HCT116 (cell line): Measurements from ENCODE around the gene ISM1. TPM values are rescaled to one million over a fixed set of nuclear protein-coding genes. Genes with fewer than 3 reads are reported as not detected.

Source experiments
- ATAC-seq: fragments of 200-7000 bp; cut with Tn5 transposase; 2 replicates; pipeline ENCODE4 v1.9.1; 2020; ENCODE audit warnings: mild to moderate bottlenecking, moderate library complexity
- BruUV-seq: library from RNA; stranded (reverse); fragments of 400-500 nt; replicated peaks from 2 replicates; lab custom pipeline; 2021; lab: Mats Ljungman, UMichigan
- CTCF ChIA-PET: fragments of 300-600 bp; sonication (Branson Sonifier 250); formaldehyde crosslinking; loops from one replicate; lab custom pipeline; 2021; ENCODE audit warnings: antibody characterized with exemption; lab: Charles Lee
- POLR2A ChIA-PET: fragments of 300-600, 350-600 bp; sonication (Branson Sonifier 250); formaldehyde crosslinking; loops from one replicate; lab custom pipeline; 2021; ENCODE audit warnings: antibody characterized with exemption; lab: Charles Lee
- RAD21 ChIA-PET, 2 experiments: fragments of 300-600 bp; sonication (Branson Sonifier 250); formaldehyde crosslinking; loops; one replicate each; lab custom pipeline; 2023; ENCODE audit warnings: low total read pairs in 2 of 2; ENCODE audit not compliant: uncharacterized antibody in 2 of 2, unreplicated experiment in 2 of 2, low non-redundant PET in 1 of 2; lab: Charles Lee
- DNase-seq: peaks from one replicate; pipeline ENCODE4 v3.0.0-alpha.2; 2010; ENCODE audit warnings: low read depth, low spot score
- H2AFZ ChIP-seq: fragments of 200-600 bp; shearing (Covaris generic), sonication (generic); 2 replicates; pipeline ENCODE4 v1.6.1; 2017; ENCODE audit warnings: low read depth, mixed run types, mixed read lengths, antibody characterized with exemption, low read length; ENCODE audit not compliant: poor library complexity, severe bottlenecking
- H3K27ac ChIP-seq: 2 replicates; pipeline ENCODE4 v1.5.1; 2012; ENCODE audit warnings: low read depth, low read length
- H3K27me3 ChIP-seq: fragments of 200-600 bp; sonication (generic); 2 replicates; pipeline ENCODE4 v1.6.1; 2016; ENCODE audit warnings: mixed run types, low read length, mixed read lengths; ENCODE audit not compliant: insufficient read depth
- H3K36me3 ChIP-seq, 2 experiments: fragments of 200-500 bp in 1 of 2; fragments of 200-600 bp in 1 of 2; sonication (Bioruptor generic) in 1 of 2; sonication (generic) in 1 of 2; 2 replicates each; pipeline versions ENCODE4 v1.5.1 to v1.6.1; 2014 to 2016; ENCODE audit warnings: low read length in 2 of 2, inconsistent platforms in 1 of 2, mixed read lengths in 1 of 2, mixed run types in 1 of 2; ENCODE audit not compliant: insufficient read depth in 2 of 2, control insufficient read depth in 1 of 2
- H3K4me1 ChIP-seq, 2 experiments: fragments of 200-600 bp in 1 of 2; sonication (generic) in 1 of 2; 2 replicates each; pipeline versions ENCODE4 v1.5.1 to v1.6.1; 2012 to 2017; ENCODE audit warnings: low read length in 2 of 2, inconsistent platforms in 1 of 2, mild to moderate bottlenecking in 1 of 2, mixed read lengths in 1 of 2, mixed run types in 1 of 2, moderate library complexity in 1 of 2; ENCODE audit not compliant: insufficient read depth in 2 of 2, control insufficient read depth in 1 of 2
- H3K4me2 ChIP-seq: fragments of 200-600 bp; sonication (generic); 2 replicates; pipeline ENCODE4 v1.6.1; 2017; ENCODE audit warnings: mixed run types, low read length, mixed read lengths
- H3K4me3 ChIP-seq, 2 experiments: fragments of 200-600 bp in 1 of 2; sonication (generic) in 1 of 2; replicated peaks in 1 of 2; 2 replicates each; pipeline ENCODE4 v1.5.1; 2011 to 2016; ENCODE audit warnings: low read length in 2 of 2, control low read depth in 1 of 2, low read depth in 1 of 2, mild to moderate bottlenecking in 1 of 2, mixed read lengths in 1 of 2, mixed run types in 1 of 2
- H3K79me2 ChIP-seq: fragments of 200-600 bp; sonication (generic); 2 replicates; pipeline ENCODE4 v1.6.1; 2017; ENCODE audit warnings: mild to moderate bottlenecking, mixed run types, low read length, moderate library complexity, mixed read lengths; ENCODE audit not compliant: insufficient read depth
- H3K9ac ChIP-seq: fragments of 200-600 bp; sonication (generic); 2 replicates; pipeline ENCODE4 v1.6.1; 2016; ENCODE audit warnings: low read length, mixed read lengths
- H3K9me2 ChIP-seq: fragments of 200-600 bp; sonication (generic), shearing (Covaris generic); 2 replicates; pipeline ENCODE4 v1.6.1; 2017; ENCODE audit warnings: mixed run types, mild to moderate bottlenecking, moderate library complexity; ENCODE audit not compliant: insufficient read depth
- H3K9me3 ChIP-seq, 2 experiments: fragments of 200-500 bp in 1 of 2; fragments of 200-600 bp in 1 of 2; sonication (Bioruptor generic) in 1 of 2; sonication (generic) in 1 of 2; 2 replicates each; pipeline ENCODE4 v1.6.1; 2014 to 2017; ENCODE audit warnings: low read length in 2 of 2, mixed read lengths in 2 of 2, inconsistent platforms in 1 of 2, low read depth in 1 of 2, mild to moderate bottlenecking in 1 of 2, mixed run types in 1 of 2, moderate library complexity in 1 of 2; ENCODE audit not compliant: control insufficient read depth in 1 of 2, insufficient read depth in 1 of 2
- H4K20me1 ChIP-seq: fragments of 200-600 bp; sonication (generic), shearing (Covaris generic); 2 replicates; pipeline ENCODE4 v1.6.1; 2017; ENCODE audit warnings: mixed run types, mild to moderate bottlenecking, moderate library complexity; ENCODE audit not compliant: insufficient read depth
- CEBPB ChIP-seq: IDR thresholded peaks from 2 replicates; pipeline ENCODE4 v1.6.1; 2012; ENCODE audit warnings: low read depth
- CTCF ChIP-seq, 3 experiments: fragments of 200-600 bp in 1 of 3; sonication (generic) in 1 of 3; IDR thresholded peaks in 2 of 3; conservative IDR thresholded peaks in 1 of 3; 2 replicates each; pipeline ENCODE4 v1.5.1; 2012 to 2017; ENCODE audit warnings: low read depth in 2 of 3, low read length in 2 of 3, antibody characterized with exemption in 1 of 3, borderline replicate concordance in 1 of 3, control low read depth in 1 of 3, mild to moderate bottlenecking in 1 of 3, mixed read lengths in 1 of 3, mixed run types in 1 of 3, moderate library complexity in 1 of 3; ENCODE audit not compliant: insufficient read depth in 1 of 3
- EGR1 ChIP-seq: IDR thresholded peaks from 2 replicates; pipeline ENCODE4 v1.6.1; 2012; ENCODE audit warnings: low read depth
- EZH2 ChIP-seq: fragments of 200-600 bp; sonication (generic); IDR thresholded peaks from 2 replicates; pipeline ENCODE4 v1.6.1; 2017; ENCODE audit warnings: antibody characterized with exemption, mixed run types
- EZH2phosphoT487 ChIP-seq: fragments of 200-600 bp; IDR thresholded peaks from 2 replicates; pipeline ENCODE4 v1.6.1; 2018; ENCODE audit warnings: antibody characterized with exemption, borderline replicate concordance
- FOSL1 ChIP-seq: IDR thresholded peaks from 2 replicates; pipeline ENCODE4 v1.6.1; 2012; ENCODE audit warnings: low read depth
- JUND ChIP-seq: IDR thresholded peaks from 2 replicates; pipeline ENCODE4 v1.6.1; 2012
- POLR2A ChIP-seq: IDR thresholded peaks from 2 replicates; pipeline ENCODE4 v1.7.0; 2011; ENCODE audit warnings: borderline replicate concordance; ENCODE audit not compliant: insufficient read depth, insufficient read length; ENCODE audit errors: extremely low read depth
- RAD21 ChIP-seq: IDR thresholded peaks from 2 replicates; pipeline ENCODE4 v1.6.1; 2012; ENCODE audit warnings: low read depth, mild to moderate bottlenecking
- SIN3A ChIP-seq: IDR thresholded peaks from 2 replicates; pipeline ENCODE4 v1.6.1; 2012; ENCODE audit warnings: low read depth
- SP1 ChIP-seq: IDR thresholded peaks from 2 replicates; pipeline ENCODE4 v1.6.1; 2012; ENCODE audit warnings: low read depth
- SRF ChIP-seq: IDR thresholded peaks from 2 replicates; pipeline ENCODE4 v1.6.1; 2012; ENCODE audit warnings: low read depth
- TCF7L2 ChIP-seq: IDR thresholded peaks from 2 replicates; pipeline ENCODE4 v1.7.0; 2011; ENCODE audit warnings: borderline replicate concordance, inconsistent platforms; ENCODE audit not compliant: insufficient read depth, insufficient read length; ENCODE audit errors: extremely low read depth
- YY1 ChIP-seq: IDR thresholded peaks from 2 replicates; pipeline ENCODE4 v1.6.1; 2011; ENCODE audit warnings: low read length, low read depth, moderate library complexity, mild to moderate bottlenecking; ENCODE audit not compliant: insufficient replicate concordance; ENCODE audit errors: extremely low read depth
- ZNF274 ChIP-seq: fragments of 200-500 bp; sonication (Bioruptor generic); IDR thresholded peaks from 2 replicates; pipeline ENCODE4 v1.6.1; 2014; ENCODE audit warnings: mild to moderate bottlenecking, low read depth, low read length, inconsistent platforms
- intact Hi-C: fragments of 100-400 bp; cut with micrococcal nuclease; formaldehyde crosslinking; loops from 2 replicates; pipeline ENCODE4 v1.10.0; 2022
- total RNA-seq: library from RNA; stranded (reverse); gene quantifications from one replicate; pipeline ENCODE4 v1.2.1, GENCODE V29; 2021; ENCODE audit not compliant: unreplicated experiment
- TF ChIP-seq, protein P1 (sequence below): IDR thresholded peaks from 2 replicates; pipeline ENCODE4 v1.6.1; 2012

The ISM1 gene
- total RNA-seq, 1 experiment from 2014 or later: 0.37 TPM

DNA sequence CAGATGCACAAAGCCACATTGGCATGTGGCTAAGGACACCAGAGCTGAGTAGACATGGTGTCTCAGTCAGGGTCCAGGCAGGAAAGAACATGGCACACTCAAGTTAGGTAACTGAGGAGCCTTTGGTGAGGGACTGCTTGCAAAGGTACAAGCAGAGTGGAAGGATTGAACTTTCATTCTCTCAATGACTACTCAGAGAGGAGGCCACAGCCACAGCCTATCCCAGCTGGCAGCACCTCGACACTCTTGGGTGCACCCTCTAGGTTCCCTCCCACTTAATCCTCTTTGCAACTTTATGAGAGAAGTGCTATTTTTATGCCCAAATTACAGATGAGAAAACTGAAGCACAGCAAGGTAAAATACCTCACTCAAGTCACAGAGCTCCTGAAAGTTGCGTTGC is 73.4 kb downstream of the ISM1 start:
- Histone ChIP-seq H3K9me3 (no peaks in the 10 kb centered on the region), H3K4me2 (no peak overlapping the region), H3K36me3 (no peaks in the 10 kb centered on the region), H3K4me3 (no peak overlapping the region), H3K27ac (no peak overlapping the region), H2AFZ (no peak overlapping the region), H3K9me2 (no peaks in the 10 kb centered on the region)
- no peak for DNase-seq
- BruUV-seq: no TSS peak
- POLR2A ChIA-PET: no interaction called here
- TF ChIP-seq CTCF (IDR thresholded peaks at IDR 0.05 in 2 of 3, conservative IDR thresholded peaks at IDR 0.05 in 1 of 3; ENCODE audit: borderline replicate concordance in 1 of 3, insufficient read depth in 1 of 3, low read depth in 2 of 3, low read length in 2 of 3) (no peak), EZH2 (no peak), POLR2A (no peak), EGR1 (no peak)
- TF ChIP-seq, protein P1, sequence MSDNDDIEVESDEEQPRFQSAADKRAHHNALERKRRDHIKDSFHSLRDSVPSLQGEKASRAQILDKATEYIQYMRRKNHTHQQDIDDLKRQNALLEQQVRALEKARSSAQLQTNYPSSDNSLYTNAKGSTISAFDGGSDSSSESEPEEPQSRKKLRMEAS: no peak
- TF ChIP-seq, all 23 proteins: peak for 0
- Histone ChIP-seq H3K9ac (no peak overlapping the region), H3K27me3 (no peaks in the 10 kb centered on the region), H4K20me1 (no peaks in the 10 kb centered on the region), H3K79me2 (no peaks in the 10 kb centered on the region), H3K4me1 (no peaks in the 10 kb centered on the region)
- intact Hi-C loops: no loop called here
- ATAC-seq: no peak
- RAD21 ChIA-PET: no interaction called here
- CTCF ChIA-PET: no interaction called here

DNA sequence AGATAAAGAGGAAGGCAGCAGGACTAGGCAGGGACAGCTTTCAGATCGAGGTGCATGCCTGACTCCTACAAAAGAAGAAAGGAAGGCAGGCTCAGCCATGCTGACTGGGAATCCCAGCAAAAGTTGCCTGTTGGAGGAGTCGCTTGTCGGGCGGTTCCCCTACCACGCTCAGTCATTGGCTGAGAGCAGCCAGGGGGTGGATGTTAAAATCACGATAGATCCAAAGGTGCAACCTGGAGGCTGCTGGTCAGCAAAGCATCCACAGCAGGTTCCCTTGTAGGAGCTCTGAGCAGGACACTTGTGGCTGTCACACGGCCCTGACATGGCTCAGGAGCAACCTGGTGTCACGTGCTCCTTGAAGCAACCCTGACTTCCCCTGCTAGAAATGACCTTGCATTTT is 74.6 kb downstream of the ISM1 start:
- no TSS peak for BruUV-seq
- H3K27me3 ChIP-seq: no peaks in the 10 kb centered on the region
- ChIA-PET RAD21 (no interaction called here), CTCF (no interaction called here), POLR2A (no interaction called here)
- ATAC-seq: no peak
- intact Hi-C loops: no loop called here
- H3K4me1 ChIP-seq: no peaks in the 10 kb centered on the region
- no peak overlapping the region for H2AFZ ChIP-seq
- no peak overlapping the region for H3K4me3 ChIP-seq
- H3K27ac ChIP-seq: no peak overlapping the region
- H4K20me1 ChIP-seq: no peaks in the 10 kb centered on the region
- no peaks in the 10 kb centered on the region for H3K36me3 ChIP-seq
- no peaks in the 10 kb centered on the region for H3K9me3 ChIP-seq
- no peaks in the 10 kb centered on the region for H3K79me2 ChIP-seq
- no peak overlapping the region for H3K9ac ChIP-seq
- no peak for DNase-seq
- no peaks in the 10 kb centered on the region for H3K9me2 ChIP-seq
- no peak overlapping the region for H3K4me2 ChIP-seq
- TF ChIP-seq ZNF274 (no peak), CEBPB (no peak), TCF7L2 (no peak), EZH2phosphoT487 (no peak), JUND (no peak), CTCF (IDR thresholded peaks at IDR 0.05 in 2 of 3, conservative IDR thresholded peaks at IDR 0.05 in 1 of 3; ENCODE audit: borderline replicate concordance in 1 of 3, insufficient read depth in 1 of 3, low read depth in 2 of 3, low read length in 2 of 3) (no peak), RAD21 (no peak), EZH2 (no peak), YY1 (no peak), SP1 (no peak), SIN3A (no peak), EGR1 (no peak), FOSL1 (no peak), SRF (no peak)
- TF ChIP-seq, protein P1: no peak
